EH (cell line): ENCODE results near the gene JMJD1C.

ENCODE experiments used
- DNase-seq: peaks from one replicate; pipeline ENCODE4 v3.0.0-alpha.2; 2015; ENCODE audit warnings: low read depth

Gene JMJD1C

GRCh38 chr10:63436225-63436624, 29.6 kb downstream of the JMJD1C start:
- no peak for DNase-seq

GRCh38 chr10:63434866-63435854, 30.6 kb downstream of the JMJD1C start:
- peak; percentile 35 for DNase-seq

GRCh38 chr10:63431962-63432797, 33.6 kb downstream of the JMJD1C start:
- DNase-seq, result peak; percentile 40

- no peak for DNase-seq
Observed at GRCh38 chr10:63430999-63431356, 34.8 kb downstream of the JMJD1C start.

GRCh38 chr10:63430091-63430998, 35.4 kb downstream of the JMJD1C start:
- peak; percentile 87 for DNase-seq

- peak; percentile 83 for DNase-seq
Observed at GRCh38 chr10:63429281-63429680, 36.5 kb downstream of the JMJD1C start.

GRCh38 chr10:63427013-63427412, 38.8 kb downstream of the JMJD1C start:
- no peak for DNase-seq

- no peak for DNase-seq
Observed at GRCh38 chr10:63425512-63425911, 40.3 kb downstream of the JMJD1C start.

GRCh38 chr10:63424576-63424975, 41.2 kb downstream of the JMJD1C start:
- DNase-seq, result no peak

- no peak for DNase-seq
Observed at GRCh38 chr10:63423494-63423893, 42.3 kb downstream of the JMJD1C start.

- no peak for DNase-seq
Observed at GRCh38 chr10:63421591-63421990, 44.2 kb downstream of the JMJD1C start.

- DNase-seq, result no peak
Observed at GRCh38 chr10:63416376-63416775, 49.4 kb downstream of the JMJD1C start.

GRCh38 chr10:63415640-63416244, 50.0 kb downstream of the JMJD1C start:
- DNase-seq, result no peak

- peak; percentile 71 for DNase-seq
Observed at GRCh38 chr10:63414481-63415260, 51.1 kb downstream of the JMJD1C start.

GRCh38 chr10:63413429-63413828, 52.3 kb downstream of the JMJD1C start:
- no peak for DNase-seq

- no peak for DNase-seq
Observed at GRCh38 chr10:63412304-63412703, 53.5 kb downstream of the JMJD1C start.

GRCh38 chr10:63410633-63411032, 55.1 kb downstream of the JMJD1C start:
- DNase-seq, result no peak

- DNase-seq, result peak; percentile 72
Observed at GRCh38 chr10:63409465-63410027, 56.2 kb downstream of the JMJD1C start.

- DNase-seq, result no peak
Observed at GRCh38 chr10:63407136-63407662, 58.6 kb downstream of the JMJD1C start.
